GM23248 (cell line): ENCODE measurements around the gene OBP2A.

Experiments
- EZH2 ChIP-seq: fragments of 200-600 bp; sonication (generic); IDR thresholded peaks from 2 replicates; pipeline ENCODE4 v1.6.1; 2018; ENCODE audit warnings: antibody characterized with exemption, mild to moderate bottlenecking; ENCODE audit not compliant: insufficient read depth, poor library complexity, severe bottlenecking
- EZH2phosphoT487 ChIP-seq: fragments of 200-600 bp; sonication (generic); IDR thresholded peaks from 2 replicates; pipeline ENCODE4 v1.6.1; 2018; ENCODE audit warnings: antibody characterized with exemption, moderate library complexity, mild to moderate bottlenecking, low read depth; ENCODE audit not compliant: insufficient read depth

GRCh38 chr9:135512904-135513303 is 33.0 kb upstream of the OBP2A start:
- TF ChIP-seq EZH2phosphoT487 (no peak), EZH2 (no peak)
